ENCODE data around the gene RRAS.

DNA sequence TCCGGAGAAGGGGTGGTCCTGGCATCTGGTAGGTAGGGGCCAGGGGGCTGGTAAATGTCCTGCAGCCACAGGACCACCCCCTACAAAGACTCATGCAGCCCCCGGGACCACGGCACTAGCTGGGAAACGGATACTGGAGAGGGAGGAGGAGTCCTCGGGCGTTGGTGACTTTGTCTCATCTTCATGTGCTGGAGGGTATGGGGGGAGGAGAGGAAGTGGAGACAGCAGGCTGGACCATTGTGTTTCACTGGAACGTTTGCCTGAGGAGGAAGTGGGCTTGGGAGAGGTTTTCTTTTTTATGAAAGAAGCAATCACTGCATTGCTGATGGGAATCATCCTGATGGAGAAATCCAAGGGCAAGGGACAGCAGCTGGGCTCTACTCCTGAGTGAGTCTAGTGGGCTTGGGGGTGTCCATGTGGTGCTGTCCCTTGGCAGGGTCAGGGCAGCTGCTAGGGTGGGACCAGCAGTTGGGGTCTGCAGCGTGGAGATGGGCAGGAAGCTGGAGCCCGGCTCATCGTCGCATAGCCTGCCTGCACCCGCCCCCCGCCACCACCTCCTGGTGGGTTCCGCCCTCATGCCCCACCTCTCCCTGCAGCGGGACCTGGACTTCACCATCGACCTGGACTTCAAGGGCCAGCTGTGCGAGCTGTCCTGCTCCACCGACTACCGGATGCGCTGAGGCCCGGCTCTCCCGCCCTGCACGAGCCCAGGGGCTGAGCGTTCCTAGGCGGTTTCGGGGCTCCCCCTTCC, 47.8 kb upstream of the RRAS start:
- TF ChIP-seq POLR2A (IDR thresholded peaks at IDR 0.05) (no peak), POLR2AphosphoS5 (IDR thresholded peaks at IDR 0.05) (no peak), EP300 (IDR thresholded peaks at IDR 0.05; ENCODE audit: low read depth) (no peak)
- TF ChIP-seq, protein P1, sequence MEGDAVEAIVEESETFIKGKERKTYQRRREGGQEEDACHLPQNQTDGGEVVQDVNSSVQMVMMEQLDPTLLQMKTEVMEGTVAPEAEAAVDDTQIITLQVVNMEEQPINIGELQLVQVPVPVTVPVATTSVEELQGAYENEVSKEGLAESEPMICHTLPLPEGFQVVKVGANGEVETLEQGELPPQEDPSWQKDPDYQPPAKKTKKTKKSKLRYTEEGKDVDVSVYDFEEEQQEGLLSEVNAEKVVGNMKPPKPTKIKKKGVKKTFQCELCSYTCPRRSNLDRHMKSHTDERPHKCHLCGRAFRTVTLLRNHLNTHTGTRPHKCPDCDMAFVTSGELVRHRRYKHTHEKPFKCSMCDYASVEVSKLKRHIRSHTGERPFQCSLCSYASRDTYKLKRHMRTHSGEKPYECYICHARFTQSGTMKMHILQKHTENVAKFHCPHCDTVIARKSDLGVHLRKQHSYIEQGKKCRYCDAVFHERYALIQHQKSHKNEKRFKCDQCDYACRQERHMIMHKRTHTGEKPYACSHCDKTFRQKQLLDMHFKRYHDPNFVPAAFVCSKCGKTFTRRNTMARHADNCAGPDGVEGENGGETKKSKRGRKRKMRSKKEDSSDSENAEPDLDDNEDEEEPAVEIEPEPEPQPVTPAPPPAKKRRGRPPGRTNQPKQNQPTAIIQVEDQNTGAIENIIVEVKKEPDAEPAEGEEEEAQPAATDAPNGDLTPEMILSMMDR (IDR thresholded peaks at IDR 0.05) = no peak
